Measurements from ENCODE around the gene SSTR3.

DNA sequence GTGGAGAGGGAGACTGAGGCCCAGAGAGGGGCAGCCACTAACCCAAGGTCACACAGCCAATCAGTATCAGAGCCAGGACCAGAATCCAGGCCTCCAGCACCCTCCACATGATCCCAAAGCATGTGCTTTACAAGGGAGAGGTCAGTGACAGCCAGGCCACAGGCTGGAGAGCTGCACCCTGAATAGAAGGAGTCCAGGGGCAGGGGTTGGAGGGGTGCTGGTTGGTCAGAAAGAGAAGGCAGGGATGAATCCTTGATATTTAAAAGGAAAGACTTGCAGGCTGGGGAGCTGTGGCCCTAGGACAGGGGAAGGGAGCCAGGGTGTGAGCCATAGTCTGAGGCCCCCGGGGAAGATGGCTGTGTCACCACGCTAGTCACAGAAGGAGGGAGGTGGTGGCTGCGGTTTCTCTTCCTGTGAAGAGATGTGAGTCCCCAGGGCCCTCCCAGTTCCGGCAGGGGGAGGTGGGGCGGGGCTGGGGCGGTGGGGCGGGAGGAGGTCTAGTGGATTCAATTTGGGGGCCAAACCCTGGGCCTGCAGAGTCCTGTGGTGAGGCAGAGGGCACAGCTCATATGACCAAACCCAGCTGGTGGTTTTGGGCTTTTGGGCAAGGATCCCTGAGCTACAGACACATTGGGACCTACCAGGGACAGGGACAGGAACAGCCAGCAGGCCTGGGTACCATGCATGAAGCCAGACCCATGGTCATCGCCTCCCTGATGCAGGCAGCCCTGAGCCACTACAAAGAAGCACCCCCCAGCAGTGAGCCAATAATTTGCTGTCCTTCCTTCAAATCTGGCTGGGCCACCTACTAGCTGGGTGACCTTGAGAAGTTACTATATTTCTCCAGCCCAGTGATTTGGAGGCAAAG lies 17.8 kb upstream of the SSTR3 start:
- TF ChIP-seq, protein P1, sequence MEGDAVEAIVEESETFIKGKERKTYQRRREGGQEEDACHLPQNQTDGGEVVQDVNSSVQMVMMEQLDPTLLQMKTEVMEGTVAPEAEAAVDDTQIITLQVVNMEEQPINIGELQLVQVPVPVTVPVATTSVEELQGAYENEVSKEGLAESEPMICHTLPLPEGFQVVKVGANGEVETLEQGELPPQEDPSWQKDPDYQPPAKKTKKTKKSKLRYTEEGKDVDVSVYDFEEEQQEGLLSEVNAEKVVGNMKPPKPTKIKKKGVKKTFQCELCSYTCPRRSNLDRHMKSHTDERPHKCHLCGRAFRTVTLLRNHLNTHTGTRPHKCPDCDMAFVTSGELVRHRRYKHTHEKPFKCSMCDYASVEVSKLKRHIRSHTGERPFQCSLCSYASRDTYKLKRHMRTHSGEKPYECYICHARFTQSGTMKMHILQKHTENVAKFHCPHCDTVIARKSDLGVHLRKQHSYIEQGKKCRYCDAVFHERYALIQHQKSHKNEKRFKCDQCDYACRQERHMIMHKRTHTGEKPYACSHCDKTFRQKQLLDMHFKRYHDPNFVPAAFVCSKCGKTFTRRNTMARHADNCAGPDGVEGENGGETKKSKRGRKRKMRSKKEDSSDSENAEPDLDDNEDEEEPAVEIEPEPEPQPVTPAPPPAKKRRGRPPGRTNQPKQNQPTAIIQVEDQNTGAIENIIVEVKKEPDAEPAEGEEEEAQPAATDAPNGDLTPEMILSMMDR (IDR thresholded peaks at IDR 0.05) = no peak
- TF ChIP-seq POLR2AphosphoS5 (IDR thresholded peaks at IDR 0.05) = no peak
